Measurements from ENCODE around the gene SLC39A1. TPM values are rescaled to one million over a fixed set of nuclear protein-coding genes. Genes with fewer than 3 reads are reported as not detected.

Gene SLC39A1
- polyA plus RNA-seq, 4 donors = 80.8 to 96.4 (median 89.8) TPM

DNA sequence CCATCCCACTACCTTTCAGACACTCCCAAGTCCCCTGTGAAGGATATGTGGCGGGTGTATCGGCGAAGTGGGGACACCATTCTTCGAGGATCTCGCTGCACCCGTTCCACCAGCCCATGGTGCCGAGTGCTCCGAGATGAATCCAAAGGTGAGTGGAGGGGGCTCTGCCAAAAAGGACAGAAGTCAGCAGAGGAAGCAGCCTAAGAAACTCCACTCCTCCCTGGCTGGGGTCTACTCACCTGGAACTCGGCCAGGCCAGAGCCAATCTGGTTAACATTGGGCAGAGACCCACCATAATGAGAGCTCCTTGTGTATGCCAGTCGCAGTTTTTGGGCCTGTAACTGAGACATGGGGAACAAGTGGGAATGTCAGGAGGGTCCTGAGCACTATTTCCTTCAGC is 8.5 kb downstream of the SLC39A1 start:
- DNase-seq (ENCODE audit: low read depth in 4 of 4, low spot score in 3 of 4) = no peak

DNA sequence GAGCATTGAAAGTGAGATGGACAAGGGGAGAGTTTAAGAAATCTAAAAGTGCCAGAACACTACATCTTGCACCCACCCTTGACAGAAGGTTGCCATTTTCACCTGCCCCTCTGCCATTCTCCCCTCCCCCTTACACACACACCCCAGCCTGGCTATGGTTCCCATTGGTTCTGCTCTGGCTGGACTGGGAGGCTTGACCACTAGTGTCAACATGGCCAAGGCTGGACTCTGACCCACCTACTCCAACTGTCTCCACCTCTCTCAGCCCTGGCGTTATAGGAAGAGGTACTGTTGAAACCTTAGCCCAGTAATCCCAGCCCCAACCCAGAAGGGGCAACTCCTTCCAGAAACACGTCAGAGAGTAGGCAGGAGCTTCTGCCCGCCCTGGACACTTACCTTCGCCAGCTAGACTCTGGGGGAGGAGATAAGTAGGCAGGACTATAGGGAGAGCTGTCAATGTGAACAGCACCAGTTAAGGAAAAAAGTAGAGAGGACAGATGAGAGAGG is 9.4 kb downstream of the SLC39A1 start:
- no peak for DNase-seq (ENCODE audit: low read depth in 4 of 4, low spot score in 3 of 4)

DNA sequence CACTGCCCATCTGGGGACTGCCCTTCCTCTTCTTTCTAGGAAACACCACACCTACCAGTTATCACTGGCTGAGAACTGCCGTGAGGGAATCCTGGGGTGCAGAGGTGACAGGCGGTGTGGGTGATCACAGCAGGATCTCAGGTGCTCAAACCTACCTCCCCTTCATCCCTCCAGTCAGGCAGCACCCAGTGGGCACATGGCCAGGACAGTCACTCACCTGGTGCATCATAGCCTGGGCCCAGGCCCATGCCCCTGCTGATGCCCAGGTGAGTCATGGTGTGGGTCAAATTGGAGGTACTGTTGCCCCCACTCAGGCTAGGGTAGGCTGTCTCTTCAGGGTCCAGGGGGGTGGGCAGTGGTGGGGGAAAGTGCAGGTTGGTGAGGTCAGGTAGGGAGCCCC is 11.5 kb downstream of the SLC39A1 start:
- no peak for DNase-seq (ENCODE audit: low read depth in 4 of 4, low spot score in 3 of 4)

DNA sequence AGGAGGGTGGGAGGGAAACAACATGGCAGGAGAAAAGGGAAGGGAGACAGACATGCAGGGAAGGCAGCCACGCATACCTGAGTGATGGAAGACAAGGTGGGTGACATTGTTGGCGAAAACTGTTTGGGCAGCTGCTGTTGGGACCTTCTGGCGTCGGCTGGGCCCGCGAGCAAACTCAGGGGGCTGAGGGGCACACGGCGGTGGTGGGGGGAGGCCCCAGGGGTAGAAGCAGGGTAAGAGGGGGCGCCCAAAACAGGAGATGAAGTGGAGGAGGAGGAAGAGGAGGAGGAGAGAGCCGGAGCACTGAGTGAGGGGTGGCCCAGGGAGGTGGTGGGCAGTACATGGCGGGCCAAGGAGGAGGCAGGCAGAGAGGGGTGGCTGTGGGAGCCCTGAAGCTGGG is 12.2 kb downstream of the SLC39A1 start:
- no peak for DNase-seq (ENCODE audit: low read depth in 4 of 4, low spot score in 3 of 4)

DNA sequence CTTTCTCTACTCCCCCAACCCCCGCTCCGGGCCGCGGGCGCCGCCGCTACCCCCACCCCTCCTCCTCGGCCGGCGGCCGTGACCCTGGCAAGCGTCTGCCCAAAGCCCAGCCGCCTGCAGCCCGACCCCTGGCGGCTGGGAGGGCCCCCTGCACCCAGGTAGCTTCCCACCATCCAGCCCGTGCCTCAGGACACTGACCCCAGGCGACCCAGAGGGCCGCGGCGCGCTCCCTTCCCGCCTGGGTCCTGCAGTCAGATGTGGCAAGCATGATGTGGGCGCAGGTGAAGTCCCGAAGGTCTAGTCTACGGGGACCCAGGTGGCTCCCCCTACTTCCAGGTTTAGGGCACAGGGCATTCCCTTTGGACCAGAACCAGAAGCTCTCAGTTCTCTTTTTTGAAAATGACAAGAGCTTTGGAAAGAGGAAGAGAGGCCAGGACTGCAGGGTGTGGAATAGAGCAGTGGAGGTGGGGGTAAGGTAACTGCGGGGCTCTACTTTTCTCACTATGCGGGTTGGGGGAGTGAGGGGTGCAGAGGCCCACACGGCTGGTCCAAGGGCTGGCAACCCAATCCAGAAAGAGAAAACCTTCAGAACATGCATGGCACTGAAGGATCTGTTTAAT is 16.6 kb downstream of the SLC39A1 start, which contains the start of gene DENND4B:
DENND4B (minus strand) TSS at position 97 of the 620 bp plus-strand sequence. CDS start 2,344 bp downstream, outside the sequence.
- peak in 1 of 4 donors; percentile 65 for DNase-seq (ENCODE audit: low read depth in 4 of 4, low spot score in 3 of 4)

DNA sequence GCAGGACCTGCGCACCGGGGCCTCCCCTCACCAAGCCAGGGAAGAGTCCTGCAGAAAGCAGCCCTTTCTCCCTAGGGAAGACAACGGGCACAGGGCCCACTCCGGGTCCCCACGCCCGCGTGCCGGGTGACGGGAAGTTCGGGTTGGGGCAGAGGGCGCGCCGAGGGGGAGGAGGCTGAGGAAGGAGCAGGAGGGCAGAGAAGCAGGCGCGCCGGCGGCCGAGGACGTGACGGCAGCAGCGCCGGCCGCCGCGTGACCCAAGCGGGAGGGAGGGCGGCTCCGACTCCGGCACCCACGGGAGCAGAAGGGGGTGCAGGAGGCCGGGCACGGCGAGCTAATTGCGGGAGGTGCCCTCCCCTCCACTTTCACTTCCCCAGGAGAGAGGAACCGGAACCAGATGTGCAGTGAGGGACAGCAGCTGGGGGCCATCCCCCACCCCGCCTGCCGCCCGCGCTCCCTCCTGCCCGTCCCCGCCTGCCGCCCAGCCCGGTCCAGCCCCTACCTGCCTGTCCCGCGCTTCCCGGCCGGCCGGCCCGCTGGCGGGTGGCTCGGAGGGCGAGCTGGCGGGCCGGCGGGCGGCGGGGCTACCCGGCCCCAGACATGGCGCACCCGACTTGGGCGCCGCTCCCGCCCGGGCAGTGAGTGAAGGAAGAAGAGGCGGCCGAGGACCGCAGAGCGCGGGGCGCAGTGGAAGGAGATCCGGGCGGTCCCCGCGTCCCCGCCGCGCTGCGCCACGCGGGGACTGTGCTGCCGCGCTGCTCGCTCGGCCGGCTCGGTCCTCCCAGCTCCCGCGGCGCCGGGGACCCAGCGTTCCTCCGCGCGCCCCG is 17.3 kb downstream of the SLC39A1 start:
- peak in 1 of 4 donors; percentile 44 for DNase-seq (ENCODE audit: low read depth in 4 of 4, low spot score in 3 of 4)

DNA sequence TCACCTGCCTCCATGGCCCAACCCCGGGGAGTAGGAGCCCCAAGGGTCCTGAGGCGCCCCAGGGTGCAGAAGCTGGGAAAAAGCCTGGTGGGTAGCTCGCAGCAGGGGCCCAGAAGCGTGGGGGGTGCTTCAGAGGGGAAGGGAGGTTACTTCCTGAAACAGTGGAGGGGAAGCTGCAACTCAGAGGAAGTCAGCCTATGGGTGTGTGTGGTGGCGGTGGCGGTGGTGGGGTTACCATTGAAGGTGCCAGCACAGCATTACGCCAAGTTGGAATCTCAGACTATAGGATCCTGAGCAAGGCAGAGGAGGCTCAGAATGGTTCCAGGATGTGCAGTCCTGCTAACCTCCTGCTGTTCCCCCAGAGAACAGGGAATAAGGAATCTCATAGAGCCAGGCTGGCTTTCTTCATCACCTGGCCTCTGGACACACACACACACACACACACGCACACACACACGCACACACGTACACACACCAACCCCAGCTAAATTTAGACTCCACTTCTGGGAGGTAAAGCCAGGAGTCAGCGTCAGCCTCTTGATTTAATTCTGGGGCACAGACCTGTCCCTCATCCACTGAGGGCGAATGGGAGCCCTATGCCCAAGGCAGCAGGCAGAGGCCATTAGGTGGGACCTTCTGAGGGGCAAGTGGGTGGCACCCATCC is 18.1 kb downstream of the SLC39A1 start:
- DNase-seq (ENCODE audit: low read depth in 4 of 4, low spot score in 3 of 4) = no peak

DNA sequence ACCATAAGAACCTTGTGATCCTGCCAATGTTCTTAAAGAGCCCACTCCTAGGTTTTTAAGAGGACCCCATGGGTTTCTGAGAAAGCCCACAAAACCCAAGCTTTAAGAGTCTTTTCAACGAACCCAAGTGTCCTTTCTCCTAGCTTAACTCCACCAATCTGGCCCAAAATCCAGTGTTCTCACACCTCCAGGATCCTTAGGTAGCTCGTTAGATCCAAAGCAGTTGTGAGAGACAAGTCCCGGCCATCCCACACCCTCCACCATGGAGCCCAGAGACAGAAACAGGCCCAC is 18.6 kb downstream of the SLC39A1 start:
- DNase-seq (ENCODE audit: low read depth in 4 of 4, low spot score in 3 of 4) = no peak

DNA sequence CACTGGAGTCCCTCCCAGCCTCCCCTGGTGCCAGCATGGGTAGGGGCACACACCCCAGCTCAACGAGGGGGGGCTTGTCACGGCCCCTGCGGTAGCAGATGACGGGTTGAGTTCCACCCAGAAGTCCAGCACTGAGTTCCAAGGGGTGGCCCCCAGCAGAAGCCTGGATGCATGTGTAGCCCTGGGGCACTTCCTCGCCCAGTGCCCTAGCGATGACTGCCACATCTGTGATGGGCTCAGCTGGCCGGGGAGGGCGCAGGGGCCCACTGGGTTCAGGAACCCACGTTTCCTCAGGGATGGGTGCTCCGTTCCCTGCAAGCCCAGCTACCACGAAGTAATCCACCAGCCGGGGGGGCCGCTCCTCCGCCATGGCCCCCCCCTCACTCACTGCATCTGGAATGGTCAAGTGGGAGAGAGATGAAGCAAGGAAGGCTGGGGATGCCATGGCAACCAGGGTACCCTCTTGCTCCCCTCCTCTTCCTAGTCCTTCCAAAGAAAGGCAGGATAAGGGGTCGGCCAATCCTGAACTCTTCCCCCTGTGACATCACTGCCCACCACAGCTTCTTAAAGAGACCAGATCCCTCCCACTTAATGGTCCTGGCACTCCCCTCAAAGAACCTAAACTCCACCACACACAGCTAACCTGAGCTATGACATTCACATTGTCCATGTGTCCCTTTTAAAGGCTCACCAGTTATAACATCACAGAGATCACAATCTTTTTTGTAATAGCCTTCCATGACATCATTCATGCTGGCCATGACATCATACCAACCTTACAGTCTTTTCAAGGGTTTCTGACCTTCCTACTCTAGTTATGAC is 19.1 kb downstream of the SLC39A1 start:
- no peak for DNase-seq (ENCODE audit: low read depth in 4 of 4, low spot score in 3 of 4)

DNA sequence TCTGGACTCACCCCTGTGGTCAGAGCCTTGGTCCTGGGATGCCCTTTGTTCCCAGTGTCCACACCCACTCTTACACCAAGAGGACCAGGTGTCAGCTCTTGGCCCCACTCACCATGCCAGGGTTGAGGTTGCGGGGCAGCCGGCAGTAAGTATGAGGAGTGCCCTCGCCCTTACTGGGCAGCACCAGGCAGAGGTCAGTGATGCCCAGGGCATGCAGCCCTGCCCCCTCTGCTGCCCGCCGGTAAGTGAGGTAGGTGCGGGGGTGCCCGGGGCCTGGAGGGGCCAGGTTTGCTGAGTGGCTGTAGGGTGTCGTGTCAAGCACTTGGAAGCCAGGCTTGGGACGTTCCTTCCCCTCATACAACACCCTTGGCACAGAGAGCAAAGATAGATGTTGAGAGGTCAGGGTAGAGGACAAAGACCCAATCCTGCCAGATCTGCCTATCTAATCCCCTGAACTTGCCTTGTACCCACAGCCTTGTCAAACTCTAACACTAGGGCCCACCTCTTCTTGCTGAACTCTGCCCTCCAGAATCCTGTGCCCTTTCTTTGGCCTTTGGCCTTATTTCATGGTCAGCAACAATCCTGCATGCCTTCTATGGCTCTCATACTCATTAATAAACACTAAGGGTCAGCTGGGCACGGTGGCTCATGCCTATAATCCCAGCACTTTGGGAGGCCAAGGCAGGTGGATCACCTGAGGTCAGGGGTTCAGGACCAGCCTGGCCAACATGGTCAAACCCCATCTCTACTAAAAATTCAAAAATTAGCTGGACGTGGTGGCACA is 20.4 kb downstream of the SLC39A1 start:
- no peak for DNase-seq (ENCODE audit: low read depth in 4 of 4, low spot score in 3 of 4)

DNA sequence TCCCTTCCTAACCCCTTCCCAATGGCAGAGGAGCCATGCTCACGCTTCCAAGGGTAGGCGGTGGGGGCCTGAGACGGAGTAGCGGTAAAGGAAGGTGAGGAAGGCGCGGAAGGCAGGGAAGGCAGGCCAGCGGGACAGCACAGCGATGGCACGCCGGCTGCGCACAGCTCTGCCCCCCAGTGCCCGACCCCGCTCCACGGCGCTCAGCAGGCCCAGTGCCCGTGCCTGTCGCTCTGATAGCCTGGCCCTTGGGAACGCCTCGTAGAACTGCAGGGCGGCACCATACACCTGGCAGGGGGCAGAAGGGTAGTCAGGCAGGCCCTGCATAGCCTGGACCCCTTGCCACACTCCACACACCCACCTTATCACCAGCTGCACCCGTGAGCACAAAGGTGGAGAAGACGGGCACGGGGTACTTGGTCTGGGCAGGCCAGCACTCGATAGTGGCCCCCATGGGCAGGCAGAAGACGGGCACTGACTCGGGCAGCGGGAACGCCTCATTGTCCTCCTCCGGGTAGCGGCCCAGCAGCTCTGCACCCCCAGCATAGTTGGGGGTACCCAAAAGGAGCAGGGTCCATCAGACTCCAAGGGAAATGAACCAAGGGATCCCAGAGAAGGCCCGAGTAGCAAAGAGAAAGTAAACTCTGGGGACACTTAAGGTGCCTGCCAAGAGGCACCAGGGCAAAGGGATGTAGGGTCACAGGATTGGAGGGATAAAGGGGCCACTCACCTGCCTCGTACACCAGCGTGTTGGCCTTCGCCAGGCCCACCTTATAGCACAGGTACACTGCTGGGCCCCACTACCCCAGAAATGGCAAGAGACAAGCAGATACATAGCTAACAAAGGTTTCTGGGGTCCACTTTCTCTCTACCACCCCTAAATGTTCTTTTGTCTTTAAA is 21.3 kb downstream of the SLC39A1 start:
- DNase-seq (ENCODE audit: low read depth in 4 of 4, low spot score in 3 of 4) = no peak

DNA sequence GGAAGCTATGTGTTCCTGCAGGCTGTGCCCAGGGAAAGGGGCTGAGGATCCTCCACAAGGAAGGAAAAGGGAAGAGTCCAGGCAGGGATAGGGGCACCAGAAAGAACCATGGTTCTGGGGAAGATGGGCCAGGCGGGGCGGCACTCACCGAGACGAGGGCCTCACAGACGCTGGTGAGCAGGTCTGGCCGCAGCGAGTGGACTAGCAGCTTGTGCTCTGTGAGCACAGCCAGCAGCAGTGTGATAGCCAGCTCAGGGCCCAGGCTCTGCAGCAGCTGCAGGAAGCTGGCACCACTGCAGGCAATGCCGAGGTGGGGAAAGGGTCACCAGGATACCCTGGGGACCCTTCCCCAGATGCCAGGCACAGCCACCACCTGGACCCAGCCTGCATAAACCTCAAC is 22.6 kb downstream of the SLC39A1 start:
- DNase-seq (ENCODE audit: low read depth in 4 of 4, low spot score in 3 of 4) = no peak

DNA sequence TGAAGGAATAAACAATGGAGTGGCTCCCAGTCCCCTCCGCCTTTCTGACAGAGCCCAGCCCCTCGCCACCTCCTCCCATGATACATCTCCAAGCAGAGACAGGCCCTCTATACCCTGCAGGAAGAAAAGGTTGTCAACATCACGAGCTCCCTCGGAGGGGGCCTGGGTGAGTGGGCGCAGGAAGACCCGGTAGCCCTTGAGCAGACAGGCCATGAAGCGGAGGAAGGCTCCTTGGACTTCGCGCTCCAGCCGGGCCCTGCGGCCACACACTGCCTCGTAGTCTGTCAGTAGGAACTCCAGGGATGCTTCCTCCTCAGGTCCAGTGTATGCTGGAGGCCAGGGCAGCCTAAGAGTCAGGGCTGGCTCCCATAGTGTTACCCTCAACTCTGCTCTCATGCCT is 23.9 kb downstream of the SLC39A1 start:
- no peak for DNase-seq (ENCODE audit: low read depth in 4 of 4, low spot score in 3 of 4)

DNA sequence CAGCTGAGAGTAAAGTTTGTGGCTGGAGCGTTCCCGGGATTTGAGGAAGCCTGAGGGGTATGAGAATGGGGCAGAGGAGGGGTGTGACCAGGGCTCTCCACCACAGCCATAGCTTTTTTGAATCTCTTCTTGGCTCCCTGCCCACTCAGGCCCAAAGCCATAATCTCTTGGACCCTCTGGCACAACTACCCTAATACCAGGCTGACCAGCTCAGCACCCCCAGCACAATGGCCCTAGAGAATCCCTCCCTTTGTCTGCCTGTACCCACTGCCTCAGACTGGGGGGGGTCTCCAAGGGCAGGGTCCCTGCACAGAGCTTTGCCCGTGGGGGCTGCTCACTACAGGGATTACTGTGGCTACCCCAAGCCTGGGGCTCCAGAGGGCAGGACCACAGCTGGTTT is 24.3 kb downstream of the SLC39A1 start:
- DNase-seq (ENCODE audit: low read depth in 4 of 4, low spot score in 3 of 4) = no peak

DNA sequence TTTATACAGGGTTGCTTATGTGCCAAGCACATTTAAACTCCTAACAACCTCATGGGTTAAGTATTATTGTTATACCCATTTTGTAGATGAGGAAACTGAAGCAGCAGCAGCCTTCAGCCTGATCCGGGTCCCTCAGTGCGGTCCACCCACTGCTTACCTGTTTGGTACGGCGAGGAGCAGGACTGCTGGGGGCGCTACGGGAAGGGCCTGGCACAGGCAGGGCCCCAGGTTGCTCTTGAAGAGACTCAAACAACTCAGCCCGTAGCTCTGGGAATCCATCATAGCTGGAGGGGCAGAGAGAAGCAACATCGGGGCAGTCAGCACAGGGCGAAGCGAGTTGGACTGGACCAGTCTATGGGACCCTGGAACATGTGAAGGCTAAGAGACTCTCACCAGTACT is 26.0 kb downstream of the SLC39A1 start:
- no peak for DNase-seq (ENCODE audit: low read depth in 4 of 4, low spot score in 3 of 4)

DNA sequence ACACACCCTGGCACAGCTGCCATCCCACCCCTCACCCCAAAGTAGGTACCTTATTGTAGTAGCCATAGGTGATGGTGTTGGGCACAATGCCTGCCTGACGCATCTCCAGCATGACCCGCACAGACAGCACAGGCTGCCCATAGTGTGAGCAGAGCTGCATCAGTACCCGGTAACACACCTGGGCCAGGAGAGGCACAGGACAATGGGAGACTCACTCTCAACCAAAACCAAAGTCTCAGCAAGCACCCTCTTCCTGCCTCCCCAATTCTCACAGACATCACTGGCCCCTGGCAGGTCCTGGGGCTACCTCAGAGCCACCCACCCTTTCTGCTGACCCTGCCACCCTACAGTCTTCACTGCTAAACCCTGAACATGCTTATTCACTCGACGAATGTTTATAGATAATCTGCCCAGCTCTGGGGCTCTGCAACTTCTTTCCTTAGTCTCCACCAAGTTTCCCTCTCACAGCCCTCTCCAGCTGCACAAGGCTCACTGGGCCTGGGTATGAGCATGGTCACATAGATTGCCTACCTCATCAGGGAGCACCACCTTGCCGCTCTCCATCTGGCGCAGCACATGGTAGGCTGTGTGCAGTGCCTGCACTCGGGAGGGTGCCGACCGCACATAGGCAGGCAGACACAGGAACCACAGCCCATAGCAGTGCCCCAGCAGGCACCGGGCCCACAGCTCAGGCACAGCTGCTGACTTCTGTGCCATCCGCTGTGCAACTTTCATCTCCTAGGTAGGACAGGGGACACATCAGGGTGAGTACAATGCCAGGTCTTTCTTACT is 27.1 kb downstream of the SLC39A1 start:
- DNase-seq (ENCODE audit: low read depth in 4 of 4, low spot score in 3 of 4) = no peak

DNA sequence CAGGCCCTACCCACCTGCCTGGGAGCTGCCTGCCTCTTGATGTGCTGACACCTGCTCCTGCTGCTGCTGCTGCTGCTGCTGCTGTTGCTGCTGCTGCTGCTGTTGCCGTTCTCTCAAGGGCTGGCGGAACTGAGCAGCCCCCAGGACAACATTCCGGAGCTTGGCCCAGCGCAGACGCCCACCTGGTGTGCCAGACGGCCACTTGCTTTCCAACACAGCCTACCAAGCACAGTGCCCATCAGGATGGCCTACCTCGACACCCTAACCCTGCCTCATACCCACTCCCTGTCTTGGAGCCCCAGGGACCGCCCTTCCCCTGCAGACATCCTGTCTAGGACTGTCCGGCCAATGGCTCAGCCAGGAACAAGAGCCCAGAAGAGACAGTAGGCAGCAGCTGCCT is 28.6 kb downstream of the SLC39A1 start:
- DNase-seq (ENCODE audit: low read depth in 4 of 4, low spot score in 3 of 4) = no peak

DNA sequence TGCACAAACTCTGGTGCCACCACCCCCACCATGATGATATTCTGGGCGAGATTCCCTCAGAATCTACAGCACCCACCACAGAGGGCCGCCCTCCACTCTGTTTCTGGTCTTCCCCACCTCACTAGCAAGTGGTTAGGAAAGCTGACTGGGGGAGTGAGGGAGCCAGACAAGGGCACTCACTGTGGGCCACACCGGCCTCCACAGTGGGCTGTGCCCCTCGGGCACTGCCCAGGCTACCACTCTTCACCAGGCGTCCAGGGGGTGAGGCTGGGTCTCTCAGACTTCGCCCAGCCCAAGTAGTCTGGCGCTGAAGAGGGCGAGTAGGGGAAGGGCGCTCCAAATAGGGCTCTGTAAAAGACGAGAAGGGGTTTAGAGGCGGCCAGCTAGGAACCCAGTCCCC is 29.4 kb downstream of the SLC39A1 start:
- no peak for DNase-seq (ENCODE audit: low read depth in 4 of 4, low spot score in 3 of 4)

All from right renal pelvis (tissue), 4 donors.